Measurements from ENCODE around the gene SLC34A2. TPM values are rescaled to one million over a fixed set of nuclear protein-coding genes. Genes with fewer than 3 reads are reported as not detected.

The SLC34A2 gene
- total RNA-seq, 3 donors from 2014 or later (not counting 1 experiment from before 2014, with no cell fraction given): not detected

DNA sequence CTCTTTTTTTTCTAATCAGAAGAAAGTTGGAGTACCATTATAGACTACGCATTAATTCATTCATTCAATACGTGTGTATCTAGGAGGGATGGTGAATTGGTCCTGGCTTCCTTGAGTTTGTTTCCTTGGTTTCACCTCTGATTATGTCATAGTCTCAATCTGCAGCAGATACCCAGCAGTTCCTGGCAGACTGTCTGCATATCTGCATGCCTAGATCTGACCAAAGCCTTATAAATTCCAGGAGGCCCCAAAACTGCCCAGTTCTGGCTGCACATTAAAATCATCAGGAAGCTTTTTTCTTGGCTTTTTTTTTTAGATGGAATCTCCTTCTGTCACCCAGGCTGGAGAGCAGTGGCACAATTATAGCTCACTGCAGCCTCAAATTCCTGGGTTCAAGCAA is 27.2 kb upstream of the SLC34A2 start:
- Histone ChIP-seq H3K4me3 (ENCODE audit: low read length) (no peak overlapping the region), H3K9me3 (ENCODE audit: control insufficient read depth, insufficient read depth, low read length) (no peaks in the 10 kb centered on the region), H3K27ac (ENCODE audit: low read length) (no peak overlapping the region), H3K36me3 (ENCODE audit: control insufficient read depth, insufficient read depth, low read length) (no peaks in the 10 kb centered on the region), H3K4me1 (ENCODE audit: control insufficient read depth, insufficient read depth, low read length) (no peaks in the 10 kb centered on the region), H3K27me3 (ENCODE audit: control insufficient read depth, insufficient read depth, low read length) (no peaks in the 10 kb centered on the region)
- Mint-ChIP-seq H3K4me1 (no peaks in the 10 kb centered on the region), H3K4me3 (no peak overlapping the region), H3K27ac (no peak overlapping the region), H3K36me3 (no peaks in the 10 kb centered on the region), H3K9me3 (no peaks in the 10 kb centered on the region), H3K27me3 (ENCODE audit: low read depth in 2 of 2) (peaks cover 3 to 13% of the 10 kb centered on the region in 2 donors)
- no peak for DNase-seq
- intact Hi-C loops (cut with micrococcal nuclease): no loop called here
- no peak for ATAC-seq
- TF ChIP-seq, protein P1, sequence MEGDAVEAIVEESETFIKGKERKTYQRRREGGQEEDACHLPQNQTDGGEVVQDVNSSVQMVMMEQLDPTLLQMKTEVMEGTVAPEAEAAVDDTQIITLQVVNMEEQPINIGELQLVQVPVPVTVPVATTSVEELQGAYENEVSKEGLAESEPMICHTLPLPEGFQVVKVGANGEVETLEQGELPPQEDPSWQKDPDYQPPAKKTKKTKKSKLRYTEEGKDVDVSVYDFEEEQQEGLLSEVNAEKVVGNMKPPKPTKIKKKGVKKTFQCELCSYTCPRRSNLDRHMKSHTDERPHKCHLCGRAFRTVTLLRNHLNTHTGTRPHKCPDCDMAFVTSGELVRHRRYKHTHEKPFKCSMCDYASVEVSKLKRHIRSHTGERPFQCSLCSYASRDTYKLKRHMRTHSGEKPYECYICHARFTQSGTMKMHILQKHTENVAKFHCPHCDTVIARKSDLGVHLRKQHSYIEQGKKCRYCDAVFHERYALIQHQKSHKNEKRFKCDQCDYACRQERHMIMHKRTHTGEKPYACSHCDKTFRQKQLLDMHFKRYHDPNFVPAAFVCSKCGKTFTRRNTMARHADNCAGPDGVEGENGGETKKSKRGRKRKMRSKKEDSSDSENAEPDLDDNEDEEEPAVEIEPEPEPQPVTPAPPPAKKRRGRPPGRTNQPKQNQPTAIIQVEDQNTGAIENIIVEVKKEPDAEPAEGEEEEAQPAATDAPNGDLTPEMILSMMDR (IDR thresholded peaks at IDR 0.05): no peak
- no CpG with 5 or more reads among the region's 2 CpGs for WGBS (ENCODE audit: insufficient coverage)

DNA sequence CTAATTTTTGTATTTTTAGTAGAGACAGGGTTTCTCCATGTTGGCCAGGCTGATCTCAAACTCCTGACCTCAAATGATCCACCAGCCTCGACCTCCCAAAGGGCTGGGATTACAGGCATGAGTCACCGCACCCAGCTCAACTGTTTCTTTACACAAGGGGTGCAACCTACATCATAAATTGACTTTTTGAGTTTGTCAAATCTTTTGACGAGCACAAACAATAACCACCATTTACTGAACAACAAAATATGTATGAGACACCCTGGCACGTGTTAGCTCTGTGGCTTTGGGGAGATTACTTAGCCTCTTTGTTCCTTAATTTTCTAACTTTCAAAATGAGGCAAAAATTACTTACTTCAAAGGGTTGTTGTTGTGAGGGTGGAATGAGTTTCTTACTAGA is 23.5 kb upstream of the SLC34A2 start:
- Mint-ChIP-seq H3K4me1 (peaks cover 0 to under 1% of the 10 kb centered on the region in 2 donors), H3K27ac (no peak overlapping the region), H3K27me3 (ENCODE audit: low read depth in 2 of 2) (peaks cover 0 to 10% of the 10 kb centered on the region in 2 donors), H3K36me3 (no peaks in the 10 kb centered on the region), H3K4me3 (no peak overlapping the region), H3K9me3 (no peaks in the 10 kb centered on the region)
- 69% methylated on average over 3 of the region's 4 CpGs for WGBS (ENCODE audit: insufficient coverage)
- TF ChIP-seq, protein P1 (IDR thresholded peaks at IDR 0.05): no peak
- Histone ChIP-seq H3K9me3 (ENCODE audit: control insufficient read depth, insufficient read depth, low read length) (no peaks in the 10 kb centered on the region), H3K4me3 (ENCODE audit: low read length) (no peak overlapping the region), H3K27ac (ENCODE audit: low read length) (no peak overlapping the region), H3K4me1 (ENCODE audit: control insufficient read depth, insufficient read depth, low read length) (no peaks in the 10 kb centered on the region), H3K36me3 (ENCODE audit: control insufficient read depth, insufficient read depth, low read length) (no peaks in the 10 kb centered on the region), H3K27me3 (ENCODE audit: control insufficient read depth, insufficient read depth, low read length) (no peaks in the 10 kb centered on the region)
- DNase-seq: no peak
- intact Hi-C loops (cut with micrococcal nuclease): no loop called here
- no peak for ATAC-seq

DNA sequence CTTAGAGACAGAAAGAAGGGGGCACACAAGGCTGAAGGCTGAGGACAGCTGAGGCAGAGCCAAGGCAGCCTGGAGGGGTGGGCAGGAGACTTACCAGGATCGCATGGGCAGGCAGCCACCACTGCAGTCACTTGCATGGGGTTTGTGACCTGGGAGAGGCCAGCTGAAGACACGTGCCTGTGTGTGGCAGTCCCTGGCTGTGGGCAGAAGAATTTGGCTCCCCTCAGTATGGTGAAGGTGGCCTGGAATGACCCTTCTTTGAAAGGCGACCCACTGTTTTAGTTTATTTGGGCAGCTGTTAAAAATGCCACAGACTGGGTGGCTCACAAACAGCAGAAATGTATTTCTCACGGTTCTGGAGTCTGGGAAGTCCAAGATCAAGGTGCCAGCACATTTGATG is 22.1 kb upstream of the SLC34A2 start:
- ATAC-seq (no peak), DNase-seq (no peak)
- Mint-ChIP-seq H3K27ac (no peak overlapping the region), H3K36me3 (no peaks in the 10 kb centered on the region), H3K9me3 (no peaks in the 10 kb centered on the region), H3K4me3 (no peak overlapping the region), H3K4me1 (peaks cover 10 to 15% of the 10 kb centered on the region in 2 donors), H3K27me3 (ENCODE audit: low read depth in 2 of 2) (peaks cover 0 to 18% of the 10 kb centered on the region in 2 donors)
- H3K4me3 ChIP-seq (ENCODE audit: low read length): no peak overlapping the region
- H3K27ac ChIP-seq (ENCODE audit: low read length): no peak overlapping the region
- H3K9me3 ChIP-seq (ENCODE audit: control insufficient read depth, insufficient read depth, low read length): no peaks in the 10 kb centered on the region
- H3K36me3 ChIP-seq (ENCODE audit: control insufficient read depth, insufficient read depth, low read length): no peaks in the 10 kb centered on the region
- intact Hi-C loops (cut with micrococcal nuclease): no loop called here
- TF ChIP-seq, protein P1 (IDR thresholded peaks at IDR 0.05): no peak
- WGBS (ENCODE audit: insufficient coverage): 90% methylated on average over 4 of the region's 4 CpGs
- no peaks in the 10 kb centered on the region for H3K27me3 ChIP-seq (ENCODE audit: control insufficient read depth, insufficient read depth, low read length)
- peaks cover 12% of the 10 kb centered on the region for H3K4me1 ChIP-seq (ENCODE audit: control insufficient read depth, insufficient read depth, low read length)

DNA sequence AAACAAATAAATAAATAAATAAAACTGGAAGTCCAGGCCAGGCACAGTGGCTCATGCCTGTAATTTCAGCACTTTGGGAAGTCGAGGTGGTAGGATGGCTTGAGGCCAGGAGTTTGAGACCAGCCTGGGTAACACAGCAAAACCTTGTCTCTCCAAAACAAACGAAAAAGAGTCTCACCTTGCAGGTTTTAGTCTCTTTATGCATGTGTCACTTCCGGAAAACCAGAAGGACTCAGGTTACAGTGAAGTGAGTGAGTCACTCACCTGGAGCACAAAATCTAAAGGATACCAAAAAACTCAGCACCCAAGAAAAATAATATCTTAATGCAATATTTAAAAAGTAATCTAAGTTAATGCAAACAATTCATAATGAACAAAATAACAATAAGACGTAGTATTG is 20.1 kb upstream of the SLC34A2 start:
- TF ChIP-seq, protein P1 (IDR thresholded peaks at IDR 0.05): no peak
- intact Hi-C loops (cut with micrococcal nuclease): no loop called here
- Histone ChIP-seq H3K27me3 (ENCODE audit: control insufficient read depth, insufficient read depth, low read length) (no peaks in the 10 kb centered on the region), H3K9me3 (ENCODE audit: control insufficient read depth, insufficient read depth, low read length) (no peaks in the 10 kb centered on the region), H3K36me3 (ENCODE audit: control insufficient read depth, insufficient read depth, low read length) (no peaks in the 10 kb centered on the region), H3K4me1 (ENCODE audit: control insufficient read depth, insufficient read depth, low read length) (peaks cover 15% of the 10 kb centered on the region), H3K4me3 (ENCODE audit: low read length) (no peak overlapping the region), H3K27ac (ENCODE audit: low read length) (no peak overlapping the region)
- Mint-ChIP-seq H3K27ac (no peak overlapping the region), H3K36me3 (no peaks in the 10 kb centered on the region), H3K4me3 (no peak overlapping the region), H3K27me3 (ENCODE audit: low read depth in 2 of 2) (peaks cover 0 to 23% of the 10 kb centered on the region in 2 donors), H3K9me3 (no peaks in the 10 kb centered on the region), H3K4me1 (peaks cover 13 to 22% of the 10 kb centered on the region in 2 donors)
- 92% methylated on average over 4 of the region's 4 CpGs for WGBS (ENCODE audit: insufficient coverage)
- DNase-seq (no peak), ATAC-seq (no peak)
